ENCODE data around the gene FAM167B.

Gene FAM167B

DNA sequence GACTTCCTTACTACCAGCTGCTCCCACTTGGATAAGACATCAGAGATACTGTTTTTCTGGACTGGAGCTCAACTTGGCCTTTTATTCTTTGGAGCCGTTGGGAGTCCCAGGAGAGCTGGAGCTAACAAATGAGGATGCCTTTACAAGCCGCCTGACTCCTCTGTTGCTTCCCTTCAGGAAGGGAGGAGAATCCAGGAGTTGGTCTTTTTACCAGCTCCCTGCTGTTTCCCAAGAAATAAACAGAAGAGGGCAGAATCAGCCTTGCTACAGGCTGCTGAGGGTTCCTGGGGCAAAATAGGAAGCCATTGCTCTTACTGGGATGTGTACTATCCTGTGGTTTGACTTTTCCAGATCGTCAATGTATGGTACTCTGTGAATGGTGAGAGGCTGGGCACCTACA lies 23.3 kb upstream of the FAM167B start:
- no peak for DNase-seq (ENCODE audit: low spot score)

DNA sequence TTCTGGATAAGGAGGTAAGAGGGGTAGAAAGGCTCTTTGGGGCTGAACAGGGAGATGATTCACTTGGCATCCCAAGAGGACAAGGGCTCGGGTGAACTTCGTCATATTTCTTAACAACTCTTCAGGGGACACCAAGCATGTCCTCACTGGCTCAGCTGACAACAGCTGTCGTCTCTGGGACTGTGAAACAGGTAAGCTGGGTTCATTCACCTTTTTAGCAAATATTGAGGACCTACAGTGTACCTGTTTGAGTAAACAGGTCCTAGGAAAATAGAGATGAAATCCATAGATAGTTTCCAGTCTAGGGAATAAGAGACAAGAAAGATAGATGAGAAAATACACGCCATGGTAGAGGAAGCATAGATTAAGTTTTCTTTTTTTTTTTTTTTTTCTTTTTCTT lies 22.7 kb upstream of the FAM167B start:
- no peak for DNase-seq (ENCODE audit: low spot score)

DNA sequence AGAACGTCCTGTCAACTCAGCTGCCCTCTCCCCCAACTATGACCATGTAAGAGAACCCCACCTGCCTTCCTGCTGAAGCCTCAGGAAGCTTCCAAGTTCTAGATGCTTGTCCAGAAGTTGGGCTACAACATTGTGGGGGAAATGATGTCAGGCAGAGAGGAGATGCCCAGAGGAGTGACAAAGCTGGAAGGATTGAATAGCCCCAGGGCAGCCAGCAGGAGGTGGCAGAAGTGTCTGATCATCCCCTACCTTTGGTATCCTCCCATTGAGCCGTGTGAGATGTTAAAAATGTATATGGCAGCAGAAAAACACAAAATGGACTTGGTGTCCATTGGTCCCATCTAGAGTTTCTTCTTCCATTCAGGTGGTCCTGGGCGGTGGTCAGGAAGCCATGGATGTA lies 18.3 kb upstream of the FAM167B start:
- no peak for DNase-seq (ENCODE audit: low spot score)

DNA sequence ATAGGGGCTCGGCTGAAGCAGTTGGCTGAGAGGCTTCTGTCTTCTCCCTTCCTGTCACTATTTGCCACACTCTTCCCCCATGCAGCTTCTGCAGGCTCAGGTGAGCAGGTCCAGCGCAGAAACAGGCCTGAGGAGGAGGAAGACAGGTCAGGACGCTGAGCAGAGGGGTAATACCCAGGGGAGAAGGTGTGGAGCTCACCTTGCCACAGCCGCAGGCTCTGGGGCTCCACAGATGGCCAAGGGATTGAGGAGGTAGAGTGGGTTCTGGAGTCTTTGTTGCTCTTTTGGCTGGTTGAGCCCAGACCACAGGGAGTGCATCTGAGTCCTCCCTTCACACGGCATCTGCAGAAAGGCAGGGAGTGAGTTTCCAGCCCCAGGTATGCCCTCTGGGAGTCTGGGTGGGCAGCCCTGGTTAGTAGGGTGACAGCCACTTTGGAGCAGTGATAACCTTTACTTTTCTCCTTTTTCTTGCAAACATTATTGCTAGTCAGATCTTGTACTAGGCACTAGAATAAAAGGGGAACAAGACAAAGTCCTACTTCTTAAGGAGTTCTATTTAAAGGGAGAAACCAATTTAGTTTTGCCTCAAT lies 15.1 kb upstream of the FAM167B start:
- no peak for DNase-seq (ENCODE audit: low spot score)

DNA sequence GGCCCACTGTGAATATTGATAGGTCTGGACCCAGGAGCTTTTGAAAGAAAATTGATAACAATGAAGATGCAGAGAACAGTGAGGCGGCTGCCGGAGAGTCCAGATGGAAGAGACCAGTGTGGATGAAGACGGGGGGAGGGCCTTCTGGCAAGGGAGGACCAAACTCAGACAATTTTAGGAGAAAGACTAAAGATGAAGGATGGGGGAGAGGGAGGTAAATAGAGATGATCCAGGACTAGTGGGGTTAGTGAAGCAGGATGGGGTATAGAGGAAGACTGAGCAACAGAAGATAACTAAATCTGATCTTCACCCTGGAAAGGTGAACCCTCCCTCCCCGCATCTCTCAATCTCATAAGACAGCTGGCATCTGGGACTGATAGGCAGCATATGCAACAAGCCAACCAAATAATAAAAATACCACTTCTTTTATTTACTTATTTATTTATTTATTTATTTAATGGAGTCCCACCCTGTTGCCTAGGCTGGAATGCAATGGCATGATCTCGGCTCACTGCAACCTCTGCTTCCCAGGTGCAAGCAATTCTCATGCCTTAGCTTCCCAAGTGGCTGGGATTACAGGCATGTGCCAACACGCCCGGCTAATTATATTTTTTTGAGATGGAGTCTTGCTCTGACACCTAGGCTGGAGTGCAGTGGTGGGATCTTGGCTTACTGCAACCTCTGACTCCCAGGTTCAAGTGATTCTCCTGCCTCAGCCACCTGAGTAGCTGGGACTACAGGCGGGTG lies 14.3 kb upstream of the FAM167B start:
- no peak for DNase-seq (ENCODE audit: low spot score)

DNA sequence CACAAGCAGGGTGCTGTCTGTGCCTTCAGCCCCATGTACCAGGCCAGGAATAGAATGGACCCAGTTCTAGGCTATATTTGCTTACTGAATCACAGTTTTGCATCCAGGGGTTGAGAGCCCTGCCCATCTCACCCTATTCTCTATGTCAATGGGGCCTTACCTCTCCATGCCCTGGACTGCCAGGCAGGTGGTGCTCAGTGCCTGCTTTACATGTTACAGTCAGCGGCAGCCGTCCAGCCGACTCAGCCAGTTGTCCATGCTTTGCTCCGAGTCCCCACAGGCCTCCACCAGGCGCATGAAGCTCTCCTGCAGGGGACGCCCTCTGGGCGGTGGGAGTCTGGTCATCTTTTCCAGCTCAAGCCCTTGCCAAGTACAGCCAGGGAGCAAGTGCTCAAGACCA lies 12.2 kb upstream of the FAM167B start:
- no peak for DNase-seq (ENCODE audit: low spot score)

DNA sequence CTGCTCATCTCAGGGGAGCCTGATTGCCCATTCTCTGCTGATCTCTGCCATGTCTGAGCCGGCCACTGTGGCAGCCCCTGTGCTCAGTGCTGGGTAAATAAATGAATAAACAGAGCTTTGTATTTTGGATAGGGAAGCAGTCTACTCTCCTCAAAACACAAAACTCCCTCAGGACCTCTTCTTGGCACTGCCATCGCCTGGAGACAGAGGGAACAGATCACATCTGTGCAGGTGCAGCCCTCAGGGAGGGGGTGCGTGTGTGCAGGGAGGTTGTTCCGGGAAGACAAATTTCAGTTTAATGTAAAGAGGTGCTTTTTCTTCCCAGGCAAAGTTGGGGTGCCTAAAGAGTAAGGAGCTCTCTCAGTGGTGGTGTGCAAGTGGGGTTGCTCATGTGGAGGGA lies 7.7 kb upstream of the FAM167B start:
- DNase-seq (ENCODE audit: low spot score): no peak

DNA sequence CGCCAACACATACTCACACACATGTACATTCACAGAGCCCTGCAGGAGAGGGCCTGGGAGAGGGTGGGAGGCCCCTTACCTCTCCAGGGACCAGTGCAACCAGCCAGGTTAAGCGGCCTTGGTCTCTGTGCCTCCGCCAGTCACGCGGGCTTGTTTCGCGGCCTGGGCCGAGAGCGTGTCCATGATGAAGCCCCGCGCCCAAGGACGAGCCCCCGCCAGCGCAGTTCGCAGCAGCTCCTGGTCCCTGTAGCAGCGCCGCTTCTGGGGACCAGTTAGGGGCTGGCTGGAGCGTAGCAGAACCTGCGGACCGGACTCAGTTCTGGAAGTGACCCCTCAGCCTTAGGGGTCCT lies 7.3 kb upstream of the FAM167B start:
- DNase-seq (ENCODE audit: low spot score): no peak

DNA sequence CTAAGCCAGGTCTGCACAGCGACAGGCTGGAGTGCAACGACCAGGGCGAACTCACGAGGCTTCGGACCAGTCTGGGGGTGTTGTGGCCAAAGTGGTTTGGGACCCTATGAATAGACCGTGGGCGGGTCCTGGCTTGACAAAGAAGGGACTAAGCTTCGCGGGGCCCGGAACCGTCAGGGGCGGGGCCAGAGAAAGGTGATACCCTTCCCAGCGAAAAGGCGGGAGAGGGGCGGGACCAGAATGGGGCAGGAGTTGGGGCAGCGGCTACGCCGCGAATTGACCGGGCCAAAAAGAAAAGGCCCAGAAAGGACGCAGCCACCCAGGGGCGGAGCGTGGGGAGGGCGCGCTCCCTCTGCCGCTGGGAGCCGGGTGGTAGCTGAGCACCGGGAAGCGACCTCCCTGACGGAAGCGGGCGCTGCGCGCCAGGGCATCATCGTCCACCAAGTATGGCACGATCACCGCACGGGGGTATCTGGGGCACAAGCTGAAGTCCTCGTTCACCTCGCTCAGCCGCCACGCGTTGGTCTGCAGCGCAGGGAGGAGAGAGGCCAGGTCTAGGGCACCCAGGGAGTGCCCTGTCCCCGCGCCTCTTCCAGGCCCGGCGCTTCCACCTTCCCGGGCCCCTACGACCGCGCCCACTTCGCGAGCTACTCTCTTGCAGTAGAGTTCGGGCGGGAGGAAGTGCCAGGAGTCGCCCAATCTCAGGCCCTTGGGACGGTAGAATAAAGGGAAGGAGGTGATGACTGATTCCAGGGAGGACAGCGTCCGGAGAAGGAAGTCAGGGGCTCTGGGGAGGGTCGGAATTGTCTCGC lies 6.7 kb upstream of the FAM167B start:
- peak; percentile 61 for DNase-seq (ENCODE audit: low spot score)

DNA sequence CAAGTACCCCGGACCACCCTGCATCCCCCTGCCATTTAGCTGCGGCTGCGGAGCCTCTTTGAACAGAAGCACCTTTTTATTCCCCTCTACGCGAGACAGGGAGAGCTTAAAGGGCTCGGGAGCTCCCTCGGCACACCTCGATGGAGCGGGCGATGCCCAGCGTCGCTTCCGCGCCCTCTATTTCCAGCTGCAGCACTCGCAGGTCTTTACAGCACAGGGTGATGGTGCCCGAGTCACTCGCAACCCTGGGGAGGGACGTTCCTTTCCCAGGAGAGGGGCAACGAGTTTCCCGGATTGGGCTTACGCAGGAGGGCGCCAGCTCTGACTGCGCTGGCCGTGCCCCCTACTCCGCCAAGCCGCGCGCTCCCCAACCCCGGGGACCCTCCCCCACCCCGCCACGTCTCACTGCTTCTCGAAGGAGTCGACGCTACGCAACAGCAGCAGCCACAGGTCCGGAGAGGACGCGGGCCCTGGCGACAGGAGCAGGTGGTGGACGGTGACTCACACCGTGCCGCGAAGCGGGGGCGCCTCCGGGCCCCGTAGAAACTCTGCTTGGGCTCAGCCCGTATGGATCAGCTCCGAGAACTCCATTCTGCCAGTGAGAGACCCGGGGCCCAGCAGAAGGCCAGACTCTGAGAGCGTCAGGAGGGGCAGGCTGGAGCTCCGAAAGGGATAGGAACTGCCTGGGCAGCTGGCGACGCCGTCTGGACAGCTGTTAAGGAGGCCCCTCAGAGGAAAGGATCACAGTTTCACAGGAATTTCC lies 5.8 kb upstream of the FAM167B start:
- DNase-seq (ENCODE audit: low spot score): peak; percentile 56

DNA sequence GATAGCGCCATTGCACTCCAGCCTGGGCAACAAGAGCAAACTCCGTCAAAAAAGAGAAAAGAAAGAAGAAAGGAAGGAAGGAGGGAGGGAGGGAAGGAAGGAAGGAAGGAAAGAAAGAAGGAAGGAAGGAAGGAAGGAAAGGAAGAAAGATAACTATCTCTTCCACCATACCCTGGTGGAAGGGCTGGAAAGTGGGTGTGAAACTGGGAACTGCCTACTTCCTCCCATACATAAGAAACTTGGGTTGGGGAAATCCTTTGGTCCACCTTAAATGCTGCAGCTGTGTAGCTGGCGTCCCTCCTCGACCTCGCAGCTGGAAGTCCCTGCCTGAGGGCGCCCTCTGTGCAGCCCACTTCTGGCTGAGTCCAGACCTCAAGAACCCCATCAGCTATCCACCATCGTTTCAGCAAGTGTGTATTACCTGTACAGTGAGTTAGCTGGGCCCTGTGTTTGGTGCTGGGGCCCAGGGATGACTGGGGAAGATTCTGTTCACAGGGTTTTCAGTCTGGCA lies 4.6 kb upstream of the FAM167B start:
- no peak for DNase-seq (ENCODE audit: low spot score)

DNA sequence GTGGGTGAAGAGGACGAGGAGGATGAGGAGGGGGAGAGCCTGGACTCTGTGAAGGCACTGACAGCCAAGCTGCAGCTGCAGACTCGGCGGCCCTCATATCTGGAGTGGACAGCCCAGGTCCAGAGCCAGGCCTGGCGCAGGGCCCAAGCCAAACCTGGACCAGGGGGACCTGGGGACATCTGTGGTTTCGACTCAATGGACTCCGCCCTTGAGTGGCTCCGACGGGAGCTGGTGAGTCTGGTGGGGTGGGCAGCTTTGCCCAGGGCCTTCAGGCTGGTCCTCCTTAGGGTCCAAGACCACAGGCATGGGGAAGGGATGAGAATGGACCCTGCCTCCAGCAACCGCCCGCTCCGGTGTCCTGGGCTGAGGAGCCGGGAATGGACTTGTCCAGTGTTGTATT lies 430 bp downstream of the FAM167B start:
- DNase-seq (ENCODE audit: low spot score): no peak

DNA sequence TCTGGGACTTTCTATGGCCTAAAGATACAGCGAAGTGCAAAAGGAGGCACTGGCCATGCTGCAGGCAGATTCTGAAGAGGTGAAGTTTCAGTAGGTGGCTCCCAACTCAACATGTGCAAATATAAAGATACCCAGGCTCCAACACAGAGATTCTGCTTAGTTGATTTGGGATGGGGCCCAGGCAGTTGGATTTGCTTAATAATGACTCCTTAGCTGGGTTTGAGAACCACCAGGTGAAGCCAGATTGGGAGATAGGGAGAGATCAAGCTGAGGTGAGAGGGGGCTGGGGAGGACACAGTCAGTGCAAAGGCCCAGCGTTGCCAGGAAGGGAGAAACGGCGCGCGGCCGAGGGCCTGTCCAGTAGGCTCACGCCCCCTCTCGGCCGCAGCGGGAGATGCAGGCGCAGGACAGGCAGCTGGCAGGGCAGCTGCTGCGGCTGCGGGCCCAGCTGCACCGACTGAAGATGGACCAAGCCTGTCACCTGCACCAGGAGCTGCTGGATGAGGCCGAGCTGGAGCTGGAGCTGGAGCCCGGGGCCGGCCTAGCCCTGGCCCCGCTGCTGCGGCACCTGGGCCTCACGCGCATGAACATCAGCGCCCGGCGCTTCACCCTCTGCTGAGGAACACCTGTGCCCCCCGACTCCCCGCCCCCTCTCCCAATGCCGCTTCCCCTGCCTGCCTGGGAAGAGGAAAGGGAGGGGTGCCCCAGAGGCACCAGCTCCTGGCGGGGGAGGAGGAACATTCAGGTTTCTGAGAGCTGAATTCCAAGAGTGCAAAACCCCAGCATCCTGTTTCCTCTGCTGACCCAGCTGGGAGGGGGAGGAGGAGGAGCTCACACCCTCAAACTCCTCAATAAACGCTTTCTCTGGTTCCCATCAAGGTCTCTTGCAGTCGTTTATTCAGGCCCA lies 1.2 kb downstream of the FAM167B start:
- DNase-seq (ENCODE audit: low spot score): peak; percentile 78

DNA sequence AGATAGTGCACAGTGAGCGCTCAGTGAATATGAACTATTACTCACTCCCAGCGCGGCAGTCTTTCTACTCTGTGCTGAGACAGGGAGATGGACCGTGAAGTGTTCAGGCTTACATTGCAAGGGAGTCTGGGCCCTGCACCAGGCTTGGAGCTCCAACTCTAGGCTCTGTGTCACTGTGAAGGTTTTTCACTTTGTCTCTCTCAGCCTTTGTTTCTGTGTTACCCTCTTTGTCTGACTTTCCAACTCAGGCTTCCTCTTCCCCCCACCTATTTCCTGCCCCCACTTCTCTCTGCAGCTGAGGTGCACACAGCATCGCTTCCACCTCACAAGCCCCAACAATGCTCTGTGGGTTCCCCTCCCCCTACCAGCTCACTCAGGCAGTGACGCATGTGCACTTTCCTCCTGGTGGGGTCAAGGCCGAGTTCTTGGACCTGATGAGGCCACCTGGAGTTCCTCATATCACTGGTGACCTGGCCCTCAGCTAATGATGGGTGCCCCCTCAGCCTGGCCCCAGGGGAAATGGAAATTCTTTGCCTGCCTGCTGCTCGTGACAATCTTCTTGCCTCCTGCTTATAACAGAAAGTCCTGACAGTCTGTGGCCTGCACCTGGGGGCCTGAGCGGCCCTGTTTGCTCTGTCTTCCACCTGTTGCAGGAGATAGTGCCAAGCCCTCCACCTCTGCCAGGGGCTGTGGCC lies 3.0 kb downstream of the FAM167B start:
- peak; percentile 88 for DNase-seq (ENCODE audit: low spot score)

DNA sequence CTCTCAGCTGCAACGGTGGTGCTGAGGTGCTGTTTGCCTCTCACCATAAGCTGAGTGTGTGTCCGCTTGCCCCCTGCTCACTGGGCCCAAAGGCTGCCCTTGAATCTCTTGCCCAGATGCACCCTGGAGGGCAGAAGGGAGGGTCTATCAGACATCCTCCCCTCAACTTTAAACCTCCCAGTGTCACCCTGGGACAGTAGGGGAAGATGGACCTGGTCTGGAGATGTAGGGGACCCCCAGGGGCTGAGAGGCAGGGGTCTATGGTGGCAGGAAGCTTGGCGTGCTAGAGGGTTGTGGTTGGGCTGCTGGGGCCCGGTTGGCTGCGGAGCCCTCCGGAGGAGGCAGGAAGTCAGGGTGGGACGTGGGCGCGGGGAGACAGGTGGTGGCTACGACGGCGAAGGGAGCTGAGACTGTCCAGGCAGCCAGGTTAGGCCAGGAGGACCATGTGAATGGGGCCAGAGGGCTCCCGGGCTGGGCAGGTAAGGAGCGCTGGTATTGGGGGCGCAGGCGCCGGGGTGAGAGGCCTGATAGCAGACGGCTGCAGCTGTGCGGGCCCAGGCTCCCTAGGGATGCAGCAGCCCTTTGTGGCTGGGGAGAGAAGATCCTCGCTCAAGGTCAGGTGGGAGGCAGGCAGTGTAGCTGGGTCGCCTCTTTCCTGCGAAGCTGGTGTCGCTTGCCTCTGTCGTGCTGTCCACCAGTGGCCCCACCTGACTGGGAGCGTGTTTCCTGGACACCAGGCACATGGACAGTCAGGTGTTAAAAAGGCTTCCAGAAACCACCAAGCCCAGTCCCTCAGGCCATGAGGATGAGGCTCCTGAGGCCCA lies 4.1 kb downstream of the FAM167B start, which contains the start of gene LCK:
Gene LCK (plus strand): TSS at position 373 of the 824 bp plus-strand sequence. CDS start 23,065 bp downstream, outside the sequence.
- peak; percentile 73 for DNase-seq (ENCODE audit: low spot score)

DNA sequence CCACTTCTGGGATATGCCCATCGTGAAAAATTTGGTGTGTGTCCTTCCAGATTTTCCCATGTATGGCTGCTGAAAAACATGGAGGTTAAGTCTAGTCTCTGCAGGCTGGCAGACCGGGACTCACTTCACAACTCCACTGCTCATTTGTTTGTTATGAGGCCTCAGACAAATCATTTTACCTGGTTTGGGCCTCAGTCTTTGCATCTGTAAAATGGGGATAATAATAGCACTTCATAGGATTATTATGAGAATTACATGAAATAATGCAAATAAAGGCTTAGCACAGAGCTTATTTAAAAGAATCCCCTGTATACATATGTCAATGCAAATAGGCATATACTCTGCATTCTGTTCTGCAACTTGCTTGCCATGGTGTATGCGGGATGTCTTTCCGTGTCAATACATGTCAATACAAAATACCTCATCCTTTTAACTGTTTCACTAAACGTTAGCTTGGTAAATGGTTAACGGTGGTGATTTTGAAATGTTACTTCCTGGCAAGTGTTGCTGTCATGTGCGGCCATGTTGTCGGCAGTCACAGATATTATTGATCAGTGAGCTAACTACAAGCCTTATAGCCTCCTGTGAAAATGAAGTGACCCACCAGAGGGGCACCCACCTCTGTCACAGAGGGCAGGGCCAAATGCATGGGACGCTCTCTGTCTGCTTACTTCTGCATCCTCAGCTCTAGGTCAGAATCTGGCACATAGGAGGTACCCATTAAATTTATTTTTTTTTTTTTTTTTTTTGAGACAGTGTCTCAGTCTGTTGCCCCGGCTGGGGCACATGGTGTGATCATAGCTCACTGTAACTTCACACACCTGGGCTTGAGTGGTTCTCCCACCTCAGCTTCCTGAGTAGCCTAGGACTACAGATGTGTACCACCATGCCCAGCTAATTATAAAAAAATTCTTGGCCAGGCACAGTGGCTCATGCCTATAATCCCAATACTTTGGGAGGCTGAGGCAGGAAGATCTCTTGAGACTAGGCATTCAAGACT lies 8.3 kb downstream of the FAM167B start:
- no peak for DNase-seq (ENCODE audit: low spot score)

DNA sequence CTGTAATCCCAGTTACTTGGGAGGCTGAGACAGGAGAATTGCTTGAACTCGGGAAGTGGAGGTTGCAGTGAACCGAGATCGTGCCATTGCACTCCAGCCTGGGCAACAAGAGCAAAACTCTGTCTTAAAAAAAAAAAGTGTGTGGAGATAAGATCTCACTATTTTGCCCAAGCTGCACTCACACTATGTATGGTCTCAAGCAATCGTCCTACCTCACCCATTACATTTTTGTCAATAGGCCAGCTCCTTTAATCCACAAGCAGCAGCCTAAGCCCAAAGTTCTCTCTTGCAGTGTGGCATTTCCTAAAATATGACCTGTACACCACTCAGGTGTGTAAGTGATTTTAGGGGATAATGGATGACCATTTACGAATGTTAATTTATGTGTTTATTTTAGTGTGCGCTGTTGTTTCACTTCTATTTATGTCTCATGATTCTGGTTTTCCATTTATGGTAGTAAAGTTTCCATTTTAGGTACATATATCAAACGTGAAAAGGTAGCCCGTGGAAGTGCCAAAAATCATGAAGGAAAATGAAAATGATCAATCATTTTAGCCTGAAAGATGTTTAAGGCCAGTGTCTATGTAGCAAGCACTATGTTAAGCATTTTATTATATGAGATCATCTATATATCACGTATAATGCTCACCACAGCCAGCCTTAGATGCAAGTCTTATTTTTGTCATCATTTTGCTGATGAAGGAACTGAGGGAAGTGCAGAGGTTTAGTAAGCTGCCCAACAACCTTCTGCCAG lies 9.6 kb downstream of the FAM167B start:
- no peak for DNase-seq (ENCODE audit: low spot score)

DNA sequence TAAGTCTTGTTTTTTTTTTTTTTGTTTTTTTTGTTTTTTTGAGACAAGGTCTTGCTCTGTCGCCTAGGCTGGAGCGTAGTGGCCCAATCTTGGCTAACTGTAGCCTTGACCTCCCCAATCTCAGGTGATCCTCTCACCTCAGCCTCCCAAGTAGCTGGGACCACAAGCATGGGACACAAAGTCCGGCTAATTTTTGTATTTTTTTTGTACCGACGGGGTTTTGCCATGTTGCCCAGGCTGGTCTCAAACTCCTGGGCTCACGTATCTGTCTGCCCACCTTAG lies 10.1 kb downstream of the FAM167B start:
- DNase-seq (ENCODE audit: low spot score): no peak

Measured in germinal center (tissue), 1 donor.